K562 (cell line): ENCODE data around the gene NOL8.

ENCODE experiments used
- BACH1 ChIP-seq: fragments of 200-800 bp; sonication (Bioruptor generic); IDR thresholded peaks from 2 replicates; pipeline ENCODE4 v1.6.1; 2016; ENCODE audit warnings: missing genetic modification characterization, missing compliant biosample characterization
- EP300 ChIP-seq: IDR thresholded peaks from 2 replicates; pipeline ENCODE4 v1.6.1; 2012; ENCODE audit warnings: low read length, improper control_type of control experiment
- FOXO4 ChIP-seq: fragments of 450-650 bp; formaldehyde crosslinking; IDR thresholded peaks from 2 replicates; pipeline ENCODE4 v1.4.0; 2020; ENCODE audit warnings: mild to moderate bottlenecking, moderate library complexity
- JUNB ChIP-seq: fragments of 450-650 bp; formaldehyde crosslinking; conservative IDR thresholded peaks from 2 replicates; pipeline ENCODE4 v1.4.0; 2020; ENCODE audit warnings: mild to moderate bottlenecking
- POLR2AphosphoS5 ChIP-seq: IDR thresholded peaks from 2 replicates; pipeline ENCODE4 v1.6.1; 2011; ENCODE audit warnings: mild to moderate bottlenecking, low read depth, low read length, moderate library complexity; ENCODE audit not compliant: control insufficient read depth, insufficient read depth
- RCOR1 ChIP-seq, 2 experiments: IDR thresholded peaks; 2 replicates each; pipeline ENCODE4 v1.6.1; 2012; ENCODE audit warnings: low read depth in 2 of 2, low read length in 2 of 2, borderline replicate concordance in 1 of 2, improper control_type of control experiment in 1 of 2

- TF ChIP-seq JUNB (no peak), POLR2AphosphoS5 (no peak), RCOR1 (IDR thresholded peaks at IDR 0.05; ENCODE audit: borderline replicate concordance in 1 of 2, low read depth in 2 of 2, low read length in 2 of 2) (no peak), FOXO4 (no peak), BACH1 (tag) (no peak), EP300 (no peak)
Observed at GRCh38 chr9:92341578-92341977, 16.4 kb upstream of the NOL8 start.
